Subcutaneous preadipocyte (primary cell): Measurements from ENCODE around the gene RFPL2. TPM values are rescaled to one million over a fixed set of nuclear protein-coding genes. Genes with fewer than 3 reads are reported as not detected.

ENCODE experiments used
- small RNA-seq: library from RNA; depleted of rRNA; stranded (forward); fragments of <200 nt; gene quantifications from one replicate; pipeline ENCODE3, GENCODE V24; 2012
- total RNA-seq: library from RNA; depleted of rRNA; stranded (reverse); fragments of >200 nt; gene quantifications from 2 replicates; pipeline ENCODE4 v1.2.3, GENCODE V29; 2012

RFPL2 gene
- total RNA-seq: not detected in 2 replicates

GRCh38 chr22:32204856-32205722 is at the start of gene RFPL2:
Gene RFPL2, minus strand, starts transcription at chr22:32205073. Its CDS starts 2,622 bp downstream, at chr22:32202451.

GRCh38 chr22:32158712-32159533 is 46.0 kb downstream of the RFPL2 start, which contains the start of gene C22orf42:
Gene C22orf42, minus strand, starts transcription at chr22:32159303. Its CDS starts 88 bp downstream, at chr22:32159215.

Small RNA genes lying within 50 kb of the gene (small RNA-seq; reads per million reads assigned to genes)
- gene RF02171: not detected

Other genes with a start within 250 kb of the RFPL2 start
- gene SLC5A1, start 161.8 kb downstream of the RFPL2 start, total RNA-seq: not detected in 2 replicates
- not detected in 2 replicates for gene C22orf42, start 45.8 kb downstream of the RFPL2 start, total RNA-seq
- gene SLC5A4, start 50.3 kb upstream of the RFPL2 start, total RNA-seq: under 0.01 TPM in 1 of 2 replicates, not detected in the other
- not detected in 2 replicates for gene RFPL3, start 152.8 kb upstream of the RFPL2 start, total RNA-seq
- gene RTCB, start 207.2 kb upstream of the RFPL2 start, total RNA-seq: 77.2 and 86.2 TPM in 2 replicates